NCI-H146 treated with DMSO at 0.1 percent for 48 hours (cell line): ENCODE measurements around the gene PRKCH.
A peak's percentile ranks its signal among the peaks of the same experiment; 100 is the strongest.
"Not testable (repeated sequence)": the region's sequence is repeated elsewhere in the genome, so short reads cannot be mapped to it uniquely, and the experiment has no call there.

Source experiments
- DNase-seq: peaks from one replicate; lab custom pipeline; 2025; ENCODE audit not compliant: unreplicated experiment; lab: John Stamatoyannopoulos, UW

Gene PRKCH

DNA sequence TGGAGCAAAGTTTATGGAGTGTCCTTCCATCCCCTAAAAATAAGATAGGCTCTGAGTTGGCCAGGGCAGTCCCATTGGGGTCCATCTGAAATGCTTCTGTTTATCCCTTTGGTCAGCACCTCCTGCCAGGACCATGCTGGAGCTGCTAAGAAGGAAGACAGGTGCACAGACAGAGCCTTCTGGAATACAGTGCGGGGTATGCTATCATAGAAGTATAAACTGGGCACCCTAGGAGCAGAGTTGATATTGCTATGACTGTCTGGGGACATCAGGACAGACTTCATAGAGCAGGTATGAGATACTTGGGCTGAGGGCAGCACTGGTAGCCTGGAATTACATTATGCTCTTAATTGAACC, 203.5 kb downstream of the PRKCH start:
- DNase-seq = no peak

DNA sequence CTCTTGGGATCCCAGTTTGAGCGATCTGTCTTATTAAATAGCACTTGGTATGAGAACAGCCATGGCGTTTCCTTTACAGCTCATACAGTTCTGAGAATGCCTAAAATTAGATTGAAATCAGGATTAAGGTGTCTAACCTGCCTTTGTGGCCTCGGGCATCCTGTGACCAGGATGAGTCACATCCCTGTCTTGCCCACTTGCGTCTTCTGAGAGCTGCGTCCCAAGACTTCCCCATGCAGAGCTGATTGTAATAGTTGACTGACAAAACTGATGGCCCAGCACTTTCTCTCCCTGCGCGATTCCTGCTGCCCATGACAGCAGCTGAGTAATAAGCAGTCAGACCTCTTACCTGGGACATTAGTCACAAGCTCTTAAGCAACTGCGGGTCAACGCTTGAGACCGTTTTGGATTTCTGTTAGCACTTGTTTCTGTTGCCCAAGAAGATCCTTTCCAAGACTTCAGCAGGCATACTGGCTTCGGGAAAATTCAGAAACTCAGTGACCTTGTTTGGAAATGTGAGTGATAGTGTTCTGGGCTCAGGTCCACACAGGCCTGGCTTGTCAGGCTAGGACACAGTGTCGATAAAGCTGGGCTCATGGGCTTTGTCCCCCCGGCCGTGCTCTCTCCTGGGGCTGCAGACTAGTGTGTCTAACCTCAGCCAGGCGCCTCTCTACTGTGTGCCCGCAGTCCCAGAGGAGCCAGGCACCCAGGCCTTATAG, 204.1 kb downstream of the PRKCH start:
- no peak for DNase-seq

DNA sequence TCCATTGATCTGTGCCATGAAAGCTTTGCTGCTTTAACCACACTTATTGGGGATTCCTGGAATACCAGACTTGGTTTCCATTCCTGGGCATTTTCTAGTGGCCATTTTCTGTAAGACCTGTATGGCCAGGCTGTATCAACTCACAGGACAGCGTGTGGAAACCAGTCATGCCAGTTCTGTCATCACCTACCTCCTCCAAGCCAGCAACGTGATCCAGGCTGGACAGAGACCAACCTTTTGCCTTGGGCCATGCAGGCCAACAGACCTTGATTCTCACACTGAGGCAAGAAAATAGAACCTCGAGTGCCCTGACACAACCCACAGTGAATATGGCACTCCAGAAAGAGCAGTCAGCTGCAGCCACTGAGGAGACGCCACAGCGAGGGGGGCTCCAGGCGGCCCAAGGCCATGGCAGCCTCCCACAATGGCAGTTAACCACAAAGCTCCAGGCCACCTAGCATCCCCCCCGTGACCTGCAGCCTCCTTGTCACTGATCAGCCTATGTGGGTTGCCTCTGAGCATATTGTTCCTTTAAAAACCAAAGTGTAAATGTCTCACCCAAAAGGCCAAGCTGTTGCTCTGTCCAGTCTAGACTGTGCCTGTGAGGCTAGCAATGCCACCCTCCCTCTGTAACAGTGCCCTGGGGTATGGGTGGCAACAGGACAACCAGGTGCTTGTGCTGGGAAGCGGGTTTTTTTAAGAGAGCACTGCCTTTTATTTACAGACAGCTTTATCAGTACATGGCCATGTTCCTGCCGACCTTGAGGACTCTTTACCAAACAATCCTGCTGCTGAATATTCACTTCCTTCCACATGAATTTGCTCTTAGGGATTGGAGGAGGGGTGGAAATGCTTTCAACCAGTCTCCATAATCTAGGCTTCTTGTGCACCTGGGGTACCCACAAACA, 205.3 kb downstream of the PRKCH start:
- no peak for DNase-seq

DNA sequence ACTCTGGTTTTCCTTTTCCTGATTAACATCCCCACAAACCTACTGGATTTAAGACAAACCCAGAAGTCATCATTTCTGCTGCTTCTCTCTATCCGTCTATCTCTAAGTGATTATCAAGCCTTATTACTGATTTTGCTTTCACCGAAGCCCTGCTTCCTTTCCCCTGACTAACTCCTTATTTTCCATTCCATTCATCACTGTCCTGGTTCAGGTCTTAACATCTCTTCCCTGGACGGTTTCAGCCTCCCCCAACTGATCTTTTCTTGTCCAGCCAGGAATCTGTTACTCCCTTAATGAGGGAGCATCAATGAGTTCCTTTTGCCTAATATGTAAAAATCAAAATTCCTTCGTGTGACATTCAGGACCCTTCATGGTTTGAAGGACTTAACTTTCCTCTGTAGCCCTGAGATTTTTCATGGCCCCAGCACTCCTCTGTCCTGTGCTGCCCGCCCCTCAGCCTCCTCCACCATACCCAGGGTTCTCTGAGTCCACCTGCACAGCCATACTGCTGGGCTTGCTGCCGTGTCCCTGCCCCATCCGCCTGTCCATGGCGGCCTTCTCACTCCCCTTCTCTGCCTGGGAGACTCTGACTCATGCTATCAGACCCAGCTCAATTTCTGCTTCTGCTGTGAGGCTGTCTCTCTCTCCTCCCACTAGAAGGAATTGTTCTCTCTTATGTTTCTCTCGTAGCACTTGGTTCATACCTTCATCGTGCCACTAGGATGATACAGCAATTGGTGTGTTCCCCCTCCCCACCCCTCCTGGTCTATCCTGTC, 206.1 kb downstream of the PRKCH start:
- DNase-seq = no peak

DNA sequence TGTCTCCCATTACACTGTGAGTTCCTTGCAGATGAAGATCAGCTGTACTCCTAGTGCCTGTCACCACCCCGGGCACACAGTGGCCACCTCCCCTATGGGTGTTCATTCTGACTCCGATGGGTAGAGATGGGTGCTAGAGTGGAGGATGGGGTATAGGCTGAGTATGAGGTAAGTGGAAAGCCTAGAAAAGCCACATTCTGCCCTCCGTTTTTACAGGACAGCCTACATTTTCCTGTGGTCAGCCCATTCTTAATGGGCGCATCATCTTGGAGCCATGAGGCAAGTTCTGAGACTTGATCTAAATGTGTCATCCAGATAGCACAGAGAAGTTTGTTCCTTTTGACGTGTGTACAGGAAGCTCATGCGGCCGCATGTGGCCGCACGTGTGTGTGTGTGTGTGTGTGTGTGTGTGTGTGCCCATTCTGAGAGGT, 207.2 kb downstream of the PRKCH start:
- DNase-seq = no peak

DNA sequence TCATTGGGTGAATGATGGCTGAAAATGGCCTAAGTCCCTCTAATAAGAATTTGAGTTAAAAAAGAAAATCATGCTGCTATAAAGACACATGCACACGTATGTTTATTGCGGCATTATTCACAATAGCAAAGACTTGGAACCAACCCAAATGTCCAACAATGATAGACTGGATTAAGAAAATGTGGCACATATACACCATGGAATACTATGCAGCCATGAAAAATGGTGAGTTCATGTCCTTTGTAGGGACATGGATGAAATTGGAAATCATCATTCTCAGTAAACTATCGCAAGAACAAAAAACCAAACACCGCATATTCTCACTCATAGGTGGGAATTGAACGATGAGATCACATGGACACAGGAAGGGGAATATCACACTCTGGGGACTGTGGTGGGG, 208.0 kb downstream of the PRKCH start:
- DNase-seq = not testable (repeated sequence)

DNA sequence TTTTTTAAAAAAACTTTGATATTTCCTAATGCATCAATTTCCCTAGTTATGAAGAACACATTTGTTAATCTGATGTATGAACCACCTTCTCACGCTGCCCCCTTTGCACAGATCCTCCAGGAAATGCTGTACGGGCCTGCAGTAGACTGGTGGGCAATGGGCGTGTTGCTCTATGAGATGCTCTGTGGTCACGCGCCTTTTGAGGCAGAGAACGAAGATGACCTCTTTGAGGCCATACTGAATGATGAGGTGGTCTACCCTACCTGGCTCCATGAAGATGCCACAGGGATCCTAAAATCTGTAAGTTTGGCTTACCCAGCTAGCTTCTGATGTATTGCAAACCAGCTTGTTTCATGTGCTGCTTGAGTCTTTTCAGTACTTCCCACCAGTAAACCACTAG, 208.9 kb downstream of the PRKCH start:
- DNase-seq = no peak

DNA sequence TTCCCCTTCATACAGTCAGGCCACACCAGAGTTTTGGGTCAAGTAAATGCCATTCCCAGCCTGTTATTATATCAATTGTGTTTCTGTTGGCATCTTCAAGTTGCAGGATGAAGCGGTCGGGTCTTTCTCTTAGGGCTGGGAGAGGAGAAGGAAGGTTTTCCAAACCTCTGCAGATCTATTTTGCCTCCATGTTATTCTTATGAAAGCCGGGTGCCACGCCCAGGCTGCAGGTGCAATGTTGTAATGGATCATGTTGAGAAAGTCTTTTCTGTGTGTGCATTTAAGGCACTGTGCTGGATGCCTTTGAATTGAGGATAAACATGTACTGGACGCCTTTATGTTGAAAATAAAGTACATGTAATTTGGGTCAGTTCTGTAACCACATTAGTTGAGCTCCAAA, 209.5 kb downstream of the PRKCH start:
- DNase-seq = no peak

DNA sequence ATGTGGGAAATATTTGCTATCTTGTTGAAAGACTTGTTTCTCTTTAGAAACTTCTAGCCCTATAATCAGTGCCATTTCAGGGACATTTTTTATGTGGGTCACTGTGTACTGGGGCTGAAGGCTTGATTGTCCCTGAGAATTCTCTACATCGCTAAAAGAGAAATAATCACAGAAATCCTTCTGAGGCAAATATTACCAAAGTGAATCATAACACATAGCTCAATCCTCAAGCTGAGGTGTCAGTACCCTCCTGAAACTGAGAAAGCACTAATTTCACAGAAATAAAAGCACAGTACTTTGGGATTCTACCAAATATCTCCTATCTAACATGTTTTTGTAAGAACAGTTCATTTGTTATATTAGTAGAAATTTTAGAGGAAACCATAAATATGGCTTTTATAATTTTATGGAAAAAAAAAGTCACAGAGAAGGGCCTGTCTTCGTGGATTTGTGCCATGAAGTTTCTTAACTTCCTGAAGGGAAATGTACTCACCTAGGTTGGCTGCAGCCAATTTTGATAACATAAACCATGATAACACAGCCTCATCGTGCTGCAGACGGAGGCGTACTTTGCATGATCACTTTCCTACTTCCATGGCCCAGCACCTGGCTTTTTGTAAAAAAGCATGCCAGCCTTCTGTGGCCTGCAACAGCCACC, 210.2 kb downstream of the PRKCH start:
- no peak for DNase-seq

DNA sequence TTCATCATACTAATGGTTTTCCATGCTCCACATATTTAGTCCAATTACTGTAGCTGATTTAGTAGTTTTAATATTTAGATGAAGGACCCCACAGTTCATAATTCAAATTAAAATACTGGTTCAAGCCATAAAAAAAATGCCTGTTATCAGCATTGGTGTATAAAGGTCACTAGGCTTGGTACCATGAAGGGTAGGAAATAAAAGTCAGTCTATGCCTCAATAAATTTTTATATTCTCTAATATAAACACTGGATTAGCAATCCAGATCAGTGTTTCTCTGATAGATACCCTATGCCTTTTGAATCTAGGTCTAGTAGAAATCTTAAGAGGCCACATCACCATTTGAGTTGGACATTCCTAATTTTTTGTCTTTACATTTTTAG, 210.7 kb downstream of the PRKCH start:
- DNase-seq = no peak

DNA sequence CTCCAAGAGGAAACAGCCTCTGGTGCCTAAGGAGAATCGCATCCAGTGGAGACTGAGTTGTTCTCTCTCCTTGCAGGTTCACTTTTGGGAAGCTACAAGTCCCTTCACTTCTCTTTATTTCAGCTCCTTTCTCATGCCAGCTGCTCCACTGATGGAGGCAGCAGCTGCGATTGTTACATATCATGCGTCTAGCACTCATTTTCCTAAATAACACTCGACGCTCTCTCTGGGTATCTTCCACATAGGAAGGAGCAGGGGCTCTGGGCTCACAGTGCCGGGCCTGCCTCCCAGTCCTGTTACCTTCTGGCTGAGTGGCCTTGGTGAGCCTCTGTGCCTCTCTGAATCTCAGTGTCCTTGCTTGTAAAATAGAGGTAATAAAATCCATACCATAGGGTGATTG, 211.4 kb downstream of the PRKCH start:
- DNase-seq = no peak

DNA sequence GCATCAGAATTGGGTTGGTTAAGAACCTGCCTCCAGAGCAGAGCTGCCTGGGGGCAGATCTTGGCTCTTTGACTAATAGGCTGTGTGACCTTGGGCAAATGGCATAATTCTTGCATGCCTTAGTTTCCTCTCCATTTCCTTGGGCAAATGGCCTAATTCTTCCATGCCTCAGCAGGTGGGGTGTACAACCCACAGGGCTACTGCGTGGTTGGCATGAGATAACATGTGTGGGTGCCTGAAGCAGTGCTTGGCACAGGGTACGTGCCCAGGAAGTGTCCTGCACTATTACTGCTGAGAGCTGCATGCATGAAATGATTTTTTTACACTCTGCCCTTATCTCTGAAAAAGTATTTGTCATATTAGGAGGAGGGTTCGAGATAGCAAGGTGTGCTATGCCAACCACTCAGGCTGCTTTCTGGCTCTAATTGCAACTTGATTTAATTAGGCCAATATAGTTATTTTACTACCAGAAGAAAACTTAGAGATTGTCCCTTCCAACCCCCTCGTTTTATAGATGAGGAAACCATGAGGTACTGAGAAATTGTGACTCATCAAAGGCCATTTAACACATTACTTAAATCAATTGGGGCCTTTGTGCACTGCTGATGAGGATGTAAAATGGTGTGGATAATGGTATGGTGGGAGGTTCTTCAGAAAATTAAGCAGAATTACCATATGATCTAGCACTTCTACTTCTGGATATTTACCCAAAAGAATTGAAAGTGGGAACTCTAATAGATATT, 212.3 kb downstream of the PRKCH start:
- DNase-seq = no peak

DNA sequence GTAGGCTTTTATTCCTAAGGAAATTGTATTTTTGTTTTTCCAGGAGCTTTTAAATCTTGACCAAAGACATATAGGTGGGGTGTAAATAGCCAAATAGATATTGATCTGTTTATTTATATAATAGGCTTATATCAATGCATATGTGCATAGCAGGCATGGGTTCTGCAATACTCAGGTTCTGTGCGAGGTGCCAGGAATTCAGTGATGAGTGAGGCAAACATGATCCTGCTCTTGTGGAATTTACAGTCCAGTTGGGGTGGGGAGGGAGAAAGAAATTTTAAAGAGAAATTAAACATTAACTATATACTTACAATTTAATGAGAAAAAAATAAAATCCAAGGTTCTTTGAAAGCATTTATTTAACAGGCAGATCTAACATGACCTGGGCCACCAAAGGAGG, 213.7 kb downstream of the PRKCH start:
- no peak for DNase-seq

DNA sequence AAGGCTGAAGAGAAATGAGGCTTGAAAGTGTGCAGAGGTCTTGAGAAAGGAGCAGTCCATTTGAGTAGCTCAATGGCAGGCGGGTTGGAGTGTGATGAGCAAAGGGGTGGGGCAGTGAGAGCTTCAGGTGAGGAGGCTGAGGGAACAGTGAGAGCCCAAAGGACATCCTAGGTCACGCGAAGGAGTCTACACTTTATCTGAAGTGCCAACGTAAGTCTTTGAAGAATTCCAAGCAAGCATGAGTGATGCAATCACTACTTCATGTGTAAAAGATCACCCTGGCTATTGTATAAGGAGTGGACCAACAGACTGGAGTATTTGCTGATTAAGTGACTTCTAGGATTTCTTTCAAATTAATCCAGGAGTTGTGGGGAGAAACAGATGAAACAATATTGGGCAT, 214.1 kb downstream of the PRKCH start:
- DNase-seq = no peak

DNA sequence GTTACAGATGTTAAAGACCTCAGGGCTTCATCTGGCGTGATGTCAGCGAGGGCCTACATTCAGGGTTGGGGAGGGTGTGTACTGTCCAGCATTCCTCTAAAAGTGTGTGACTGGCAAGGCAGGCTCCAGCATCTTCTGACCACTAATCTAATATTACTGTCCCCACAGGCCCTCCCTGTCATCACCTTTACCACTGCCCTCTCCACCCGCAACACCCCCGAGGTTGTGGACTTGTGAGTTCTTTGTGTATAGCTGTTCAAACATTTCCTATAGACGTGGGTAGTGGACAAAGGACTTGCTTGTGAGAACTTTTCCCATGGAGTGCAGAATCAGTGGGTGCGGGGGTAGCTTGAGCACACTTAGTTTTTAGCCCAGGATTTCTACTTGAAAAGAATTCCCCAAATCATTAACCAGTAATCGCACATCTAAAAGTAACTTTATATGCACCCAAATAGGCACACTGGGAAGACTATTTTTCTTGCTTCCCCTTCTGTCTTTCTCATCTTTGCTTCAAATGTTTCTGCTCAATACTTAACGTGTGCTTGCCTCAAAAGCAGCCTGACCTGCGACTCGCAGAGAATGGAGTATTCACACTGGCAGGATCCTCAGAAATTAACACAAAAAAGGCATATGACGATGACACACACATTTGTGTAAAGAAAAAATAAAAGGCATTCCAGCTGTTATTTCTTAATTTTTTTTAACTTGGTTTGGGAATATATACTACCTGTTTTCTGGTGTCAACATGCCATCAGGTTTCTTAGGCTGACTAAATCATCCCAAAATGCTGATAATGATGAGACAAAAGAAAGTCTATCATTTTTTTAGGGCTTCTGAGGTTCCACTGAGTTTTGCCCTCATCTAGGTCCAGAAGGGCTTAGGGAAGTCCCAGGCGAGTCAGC, 215.5 kb downstream of the PRKCH start:
- no peak for DNase-seq

DNA sequence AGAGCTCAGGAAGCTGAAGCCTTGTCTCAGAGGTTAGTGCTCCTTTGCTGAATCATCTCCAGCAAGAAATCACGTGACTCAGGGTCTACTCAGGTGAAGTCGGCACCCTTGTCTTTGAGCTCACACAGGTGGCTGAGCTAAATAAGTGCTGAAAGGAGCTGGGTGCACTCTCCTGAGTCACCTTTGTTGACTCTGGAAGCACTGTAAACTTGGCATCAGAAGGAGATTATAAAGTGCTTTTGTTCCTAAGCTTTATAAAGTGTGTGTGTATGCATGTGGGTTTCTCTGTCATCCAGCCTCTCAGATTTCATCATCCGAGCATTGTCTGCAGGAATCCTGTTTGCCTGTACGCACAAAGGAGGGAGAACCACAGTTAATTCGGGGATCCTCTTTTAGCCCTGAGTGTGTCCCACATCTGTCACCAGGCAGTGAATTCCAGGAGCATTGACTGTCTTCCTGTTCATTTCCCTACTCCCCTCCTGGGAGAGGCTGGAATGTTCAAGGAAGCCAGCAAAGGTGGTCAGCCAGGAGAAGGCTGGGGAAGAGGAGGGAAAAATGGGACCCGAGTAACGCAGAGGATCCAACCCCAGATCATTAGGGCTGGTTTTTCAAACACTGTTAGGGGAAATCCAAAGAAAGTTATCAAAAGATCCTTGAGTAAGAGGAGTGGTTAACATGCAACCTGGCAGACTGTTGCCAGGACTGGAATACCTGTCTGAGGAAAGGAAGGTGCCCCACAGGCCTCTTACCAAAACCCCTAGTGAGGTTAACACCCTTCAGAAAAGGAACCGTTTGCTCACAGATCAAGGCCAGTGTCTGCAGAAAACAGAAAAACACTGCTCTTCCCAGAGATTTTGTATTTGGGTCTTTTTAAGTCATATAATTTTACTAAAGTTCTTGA, 216.4 kb downstream of the PRKCH start:
- DNase-seq = peak; percentile 30

DNA sequence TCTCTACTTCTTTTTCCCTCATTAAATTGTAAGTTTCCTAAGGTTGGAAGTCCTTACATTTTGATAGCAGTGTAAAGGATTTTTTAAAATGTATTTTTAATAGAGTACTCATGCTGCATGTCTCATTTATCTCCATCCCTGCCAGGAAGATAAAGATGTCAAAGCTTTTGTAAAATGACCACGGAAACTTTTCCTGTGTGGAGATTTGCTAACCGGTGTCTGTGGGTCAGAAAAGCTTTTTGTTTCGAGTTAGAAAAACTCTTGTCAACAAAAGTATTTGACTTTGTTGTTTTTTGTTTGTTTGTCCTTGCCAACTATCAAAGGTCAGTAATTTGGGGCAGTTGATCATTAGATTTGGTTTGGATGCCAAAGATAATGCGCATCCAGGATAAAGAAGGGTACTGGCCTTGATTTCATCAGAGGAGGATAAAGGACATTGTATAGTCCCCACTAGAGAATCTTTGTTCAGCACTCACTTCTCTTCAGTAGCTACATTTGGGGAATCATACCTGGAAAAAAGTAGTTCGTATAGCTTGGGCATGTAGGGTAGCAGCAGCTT, 217.2 kb downstream of the PRKCH start:
- DNase-seq = no peak

DNA sequence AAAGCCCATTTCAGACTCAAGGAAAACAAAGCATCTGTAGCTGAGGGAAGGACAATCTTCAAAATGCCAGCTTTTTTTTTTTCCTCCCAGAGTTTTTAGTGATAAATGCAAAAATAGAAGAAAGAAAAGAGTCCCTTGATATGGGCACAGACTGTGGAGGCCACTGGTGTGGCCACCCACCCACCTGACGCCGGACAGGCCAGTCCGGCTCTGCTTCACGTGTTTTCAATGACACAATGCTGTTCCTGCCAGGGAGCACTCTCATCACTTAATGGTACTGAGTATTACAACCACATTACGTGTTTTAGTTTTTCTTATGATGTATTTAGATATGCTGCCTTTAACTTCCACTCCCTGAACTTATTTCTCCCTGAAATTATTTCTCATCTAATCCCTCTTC, 218.3 kb downstream of the PRKCH start:
- DNase-seq = no peak
